ENCODE data around the gene SYT6. TPM values are rescaled to one million over a fixed set of nuclear protein-coding genes. Genes with fewer than 3 reads are reported as not detected.

The SYT6 gene, protein sequence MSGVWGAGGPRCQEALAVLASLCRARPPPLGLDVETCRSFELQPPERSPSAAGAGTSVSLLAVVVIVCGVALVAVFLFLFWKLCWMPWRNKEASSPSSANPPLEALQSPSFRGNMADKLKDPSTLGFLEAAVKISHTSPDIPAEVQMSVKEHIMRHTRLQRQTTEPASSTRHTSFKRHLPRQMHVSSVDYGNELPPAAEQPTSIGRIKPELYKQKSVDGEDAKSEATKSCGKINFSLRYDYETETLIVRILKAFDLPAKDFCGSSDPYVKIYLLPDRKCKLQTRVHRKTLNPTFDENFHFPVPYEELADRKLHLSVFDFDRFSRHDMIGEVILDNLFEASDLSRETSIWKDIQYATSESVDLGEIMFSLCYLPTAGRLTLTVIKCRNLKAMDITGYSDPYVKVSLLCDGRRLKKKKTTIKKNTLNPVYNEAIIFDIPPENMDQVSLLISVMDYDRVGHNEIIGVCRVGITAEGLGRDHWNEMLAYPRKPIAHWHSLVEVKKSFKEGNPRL
- not detected in 2 replicates for total RNA-seq

DNA sequence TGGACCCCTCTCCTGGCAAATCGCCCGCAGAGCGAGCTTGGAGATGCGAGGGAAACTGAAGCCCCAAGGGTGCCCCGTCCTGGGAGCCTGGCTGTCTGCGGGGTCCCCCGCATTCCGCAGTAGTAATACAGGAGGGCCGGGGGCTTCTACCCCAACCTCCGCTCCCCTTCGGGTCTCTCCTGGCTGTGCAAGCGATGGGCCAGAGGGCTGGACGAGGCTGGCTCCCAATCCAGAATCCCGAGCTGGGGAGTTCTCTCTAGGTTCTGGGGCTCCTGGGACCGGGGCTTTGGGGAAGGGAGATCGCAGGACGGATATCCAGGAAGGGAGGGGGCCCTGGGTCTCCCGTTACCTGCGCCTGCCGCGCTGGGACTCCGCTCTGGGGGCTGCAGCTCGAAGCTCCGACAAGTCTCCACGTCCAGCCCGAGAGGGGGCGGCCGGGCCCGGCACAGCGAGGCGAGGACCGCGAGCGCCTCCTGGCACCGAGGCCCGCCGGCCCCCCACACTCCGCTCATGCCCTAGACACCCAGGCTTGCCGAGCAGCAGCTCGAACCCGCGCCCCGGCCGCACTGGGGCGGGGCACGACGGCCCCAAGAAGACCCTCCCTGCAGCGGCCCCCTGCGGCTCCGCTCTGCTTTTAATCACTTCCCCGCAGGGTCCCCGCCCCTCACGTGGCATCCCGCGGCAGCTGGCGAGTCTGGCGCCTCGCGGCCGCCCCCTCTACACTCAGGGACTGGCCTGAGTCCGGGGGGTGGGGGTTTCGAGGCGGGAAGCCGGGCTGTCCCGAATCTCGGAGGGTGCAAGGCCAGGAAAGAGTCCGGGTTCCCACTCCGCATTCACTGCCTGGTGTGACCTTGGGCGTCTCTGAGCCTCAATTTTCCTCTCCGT, at the start of gene SYT6:
TSS of gene SYT6 (minus strand) at position 609 of the 885 bp plus-strand sequence. CDS start at position 512, 97 bp downstream.

Other genes with a start within 250 kb of the SYT6 start
- 18.7 and 27.2 TPM in 2 replicates for gene AP4B1, start 249.1 kb downstream of the SYT6 start, total RNA-seq
- gene DCLRE1B, start 248.5 kb downstream of the SYT6 start, total RNA-seq = 1.2 and 2.2 TPM in 2 replicates
- gene HIPK1, start 224.5 kb downstream of the SYT6 start, total RNA-seq = 18.2 and 21.0 TPM in 2 replicates
- gene OLFML3, start 174.4 kb downstream of the SYT6 start, total RNA-seq = 139 and 144 TPM in 2 replicates

Data from smooth muscle cell of trachea (primary cell).